ENCODE measurements around the gene ELL. TPM values are rescaled to one million over a fixed set of nuclear protein-coding genes. Genes with fewer than 3 reads are reported as not detected.

ELL gene
- total RNA-seq, 2 donors from 2014 or later, result 10.7 to 44.4 TPM

- Histone ChIP-seq H3K27ac (no peak overlapping the region), H3K4me1 (replicated peaks) (peaks cover 7% of the 10 kb centered on the region), H3K36me3 (no peaks in the 10 kb centered on the region), H3K4me3 (no peak overlapping the region), H3K27me3 (replicated peaks; ENCODE audit: insufficient read depth) (no peaks in the 10 kb centered on the region), H3K9me3 (no peaks in the 10 kb centered on the region)
- TF ChIP-seq CTCF (IDR thresholded peaks at IDR 0.05) (no peak), POLR2AphosphoS5 (IDR thresholded peaks at IDR 0.05) (no peak), POLR2A (IDR thresholded peaks at IDR 0.05) (no peak)
- intact Hi-C loops (cut with DNase I), result no loop called here
- 79% methylated on average over 14 of the region's 14 CpGs for WGBS
- DNase-seq (ENCODE audit: low spot score), result no peak
Measured at GRCh38 chr19:18422530-18423191, 99.2 kb downstream of the ELL start.

DNA sequence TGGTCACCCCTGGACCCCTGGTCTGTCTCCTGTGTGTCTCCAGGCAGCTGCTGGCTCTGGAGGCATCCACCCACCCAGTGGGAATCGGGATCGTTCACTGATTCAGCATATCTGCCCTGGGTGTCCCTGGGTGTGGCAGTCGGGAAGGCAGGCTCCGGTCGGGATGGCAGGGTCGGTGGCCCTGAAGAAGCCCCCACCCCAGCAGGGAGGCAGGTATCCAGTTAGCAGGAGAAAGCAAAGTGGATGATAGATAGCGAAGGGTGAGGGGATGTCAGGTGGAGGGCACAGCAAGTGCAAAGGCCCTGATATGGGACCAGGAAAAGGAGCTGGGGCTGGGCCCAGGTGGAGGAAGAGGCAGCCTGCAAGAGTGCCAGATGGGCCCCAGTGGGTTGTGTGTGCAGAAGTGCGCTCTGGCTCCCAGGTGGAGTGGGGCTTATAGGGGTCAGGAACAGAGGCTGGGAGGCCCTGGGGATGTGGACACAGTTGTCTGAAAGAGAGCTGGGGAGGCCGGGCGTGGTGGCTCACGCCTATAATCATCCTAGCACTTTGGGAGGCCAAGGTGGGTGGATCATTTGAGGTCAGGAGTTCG, 100.4 kb downstream of the ELL start:
- TF ChIP-seq POLR2A (IDR thresholded peaks at IDR 0.05), result no peak
- TF ChIP-seq CTCF (IDR thresholded peaks at IDR 0.05), result no peak
- no peak for TF ChIP-seq POLR2AphosphoS5 (IDR thresholded peaks at IDR 0.05)
- Histone ChIP-seq H3K27ac (no peak overlapping the region), H3K9me3 (no peaks in the 10 kb centered on the region), H3K36me3 (no peaks in the 10 kb centered on the region), H3K4me1 (replicated peaks) (peaks cover 14% of the 10 kb centered on the region), H3K27me3 (replicated peaks; ENCODE audit: insufficient read depth) (no peaks in the 10 kb centered on the region), H3K4me3 (no peak overlapping the region)
- no peak for DNase-seq (ENCODE audit: low spot score)
- 85% methylated on average over 12 of the region's 12 CpGs for WGBS
- intact Hi-C loops (cut with DNase I), result no loop called here

DNA sequence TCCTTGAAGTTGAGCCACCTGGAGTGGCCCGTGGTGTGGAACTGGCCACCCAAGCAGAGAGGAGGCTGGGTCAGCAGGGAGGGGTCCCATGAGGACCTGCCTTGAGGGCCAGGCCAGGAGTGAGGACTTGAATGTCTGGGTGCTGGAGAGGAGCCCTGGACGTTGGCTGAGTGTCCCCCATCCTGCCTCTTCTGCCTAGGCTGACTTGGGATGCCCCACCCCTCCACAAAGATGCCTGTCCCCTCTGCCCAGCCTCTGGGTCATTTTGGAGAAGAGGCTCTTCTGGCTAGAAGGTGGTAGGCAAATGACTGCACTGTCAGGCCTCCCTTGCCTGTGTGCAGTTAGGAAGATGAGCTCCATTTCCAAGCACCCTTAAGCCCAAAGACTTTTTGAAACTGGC, 100.9 kb downstream of the ELL start:
- Histone ChIP-seq H3K4me1 (replicated peaks) (peaks cover 14% of the 10 kb centered on the region), H3K9me3 (no peaks in the 10 kb centered on the region), H3K27ac (no peak overlapping the region), H3K4me3 (no peak overlapping the region), H3K36me3 (no peaks in the 10 kb centered on the region), H3K27me3 (replicated peaks; ENCODE audit: insufficient read depth) (no peaks in the 10 kb centered on the region)
- intact Hi-C loops (cut with DNase I), result no loop called here
- no peak for DNase-seq (ENCODE audit: low spot score)
- no peak for TF ChIP-seq CTCF (IDR thresholded peaks at IDR 0.05)
- TF ChIP-seq POLR2AphosphoS5 (IDR thresholded peaks at IDR 0.05), result no peak
- no peak for TF ChIP-seq POLR2A (IDR thresholded peaks at IDR 0.05)
- WGBS, result 36% methylated on average over 2 of the region's 2 CpGs

DNA sequence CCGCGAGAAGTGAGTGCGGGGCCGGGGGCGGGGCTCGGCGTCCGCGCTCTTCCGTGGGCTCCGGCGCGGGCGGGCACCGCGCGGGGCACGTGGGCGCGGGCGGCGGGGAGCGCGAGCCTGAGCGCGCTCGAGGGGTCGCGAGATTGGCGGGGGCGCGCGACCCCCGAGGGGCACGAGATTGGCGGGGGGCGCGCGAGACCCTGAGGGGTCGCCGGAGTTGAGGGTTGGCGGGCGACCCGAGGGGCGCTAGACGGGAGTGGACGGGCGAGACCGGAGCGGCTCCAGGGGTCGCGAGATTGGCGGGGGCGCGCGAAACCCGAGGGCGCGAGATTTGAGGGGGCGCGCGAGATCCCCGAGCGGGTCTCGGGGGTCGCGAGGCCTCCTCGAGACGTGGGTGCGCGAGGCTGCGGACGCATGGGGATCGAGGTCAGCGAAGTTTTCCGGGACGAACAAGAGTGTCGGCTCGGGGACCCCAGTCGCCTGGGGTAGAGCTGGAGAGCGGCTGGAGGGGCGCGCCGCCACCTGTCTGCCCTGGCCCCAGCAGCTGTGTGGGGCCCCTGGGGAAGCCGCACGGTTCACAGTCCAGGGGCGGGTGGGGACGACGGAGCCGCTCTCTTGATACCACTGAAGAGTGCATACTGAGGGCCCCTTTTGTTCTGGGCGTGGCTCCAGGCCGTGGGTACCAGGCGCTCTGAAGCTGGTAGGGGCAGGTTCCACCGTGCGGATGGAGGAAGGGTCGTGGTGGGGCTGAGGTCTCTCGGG, 102.0 kb downstream of the ELL start:
- no peak for DNase-seq (ENCODE audit: low spot score)
- Histone ChIP-seq H3K27me3 (replicated peaks; ENCODE audit: insufficient read depth) (no peaks in the 10 kb centered on the region), H3K36me3 (no peaks in the 10 kb centered on the region), H3K9me3 (no peaks in the 10 kb centered on the region), H3K4me3 (peak overlapping the region; percentile 59 to 75), H3K27ac (peak overlapping the region; percentile 77 to 82), H3K4me1 (replicated peaks) (peaks cover 14% of the 10 kb centered on the region)
- no peak for TF ChIP-seq CTCF (IDR thresholded peaks at IDR 0.05)
- no peak for TF ChIP-seq POLR2A (IDR thresholded peaks at IDR 0.05)
- no peak for TF ChIP-seq POLR2AphosphoS5 (IDR thresholded peaks at IDR 0.05)
- intact Hi-C loops (cut with DNase I), result loop anchor here (5.0 to 10.0 kb wide), 2 partner anchors 143 to 215 kb away; partner anchors contain the start of gene RAB3A
- WGBS, result 1% methylated on average over 93 of the region's 97 CpGs
